ENCODE data around the gene C14orf93. TPM values are rescaled to one million over a fixed set of nuclear protein-coding genes. Genes with fewer than 3 reads are reported as not detected.

C14orf93 gene
- total and polyA plus RNA-seq, 8 donors, result 5.0 to 29.1 (median 8.6) TPM; not detected in 1

GRCh38 chr14:22978487-22978837 is 31.5 kb downstream of the C14orf93 start:
- Histone ChIP-seq H3K36me3 (peaks cover 0 to 9% (median 4%) of the 10 kb centered on the region in 4 donors), H3K4me3 (no peak overlapping the region), H3K9me3 (no peaks in the 10 kb centered on the region), H3K27me3 (peaks cover 0 to 25% (median 14%) of the 10 kb centered on the region in 3 donors), H3K4me1 (peaks cover 42 to 75% (median 70%) of the 10 kb centered on the region in 4 donors), H3K27ac (peak overlapping the region; percentile 5 to 88 (median 78))
- intact Hi-C loops (cut with DNase I; ENCODE audit: low total_unique reads), result no loop called here
- WGBS, 5 donors, result 42 to 58% (median 50%) methylated on average over 3 of the region's 3 CpGs
- DNase-seq, result no peak
- no peak for TF ChIP-seq EP300 (IDR thresholded peaks at IDR 0.05)
- TF ChIP-seq POLR2AphosphoS5 (IDR thresholded peaks at IDR 0.05), result no peak
- no peak for TF ChIP-seq POLR2A (IDR thresholded peaks at IDR 0.05)
- no peak for TF ChIP-seq CTCF (IDR thresholded peaks at IDR 0.05)

- peak; percentile 69 to 93 for DNase-seq
Observed at GRCh38 chr14:22977684-22978486, 32.1 kb downstream of the C14orf93 start.

GRCh38 chr14:22977434-22977683 is 32.6 kb downstream of the C14orf93 start:
- TF ChIP-seq POLR2AphosphoS5 (IDR thresholded peaks at IDR 0.05), result no peak
- TF ChIP-seq POLR2A (IDR thresholded peaks at IDR 0.05), result no peak
- TF ChIP-seq EP300 (IDR thresholded peaks at IDR 0.05), result no peak
- no peak for TF ChIP-seq CTCF (IDR thresholded peaks at IDR 0.05)
- no peak overlapping the region for H3K4me3 ChIP-seq
- H3K36me3 ChIP-seq, result peaks cover 0 to 20% (median 8%) of the 10 kb centered on the region in 4 donors
- DNase-seq, result no peak
- peak overlapping the region; percentile 36 to 88 (median 78) for H3K27ac ChIP-seq
- H3K9me3 ChIP-seq, result no peaks in the 10 kb centered on the region
- intact Hi-C loops (cut with DNase I; ENCODE audit: low total_unique reads), result no loop called here
- peaks cover 42 to 67% (median 62%) of the 10 kb centered on the region in 4 donors for H3K4me1 ChIP-seq
- peaks cover 0 to 23% (median 14%) of the 10 kb centered on the region in 3 donors for H3K27me3 ChIP-seq

More at GRCh38 chr14:22977684-22978486, 32.1 kb downstream of the C14orf93 start:
- H3K4me1 ChIP-seq, result peaks cover 42 to 70% (median 64%) of the 10 kb centered on the region in 4 donors
- peak overlapping the region; percentile 36 to 88 (median 78) for H3K27ac ChIP-seq
- intact Hi-C loops (cut with DNase I; ENCODE audit: low total_unique reads), result no loop called here
- H3K4me3 ChIP-seq, result no peak overlapping the region
- H3K27me3 ChIP-seq, result peaks cover 0 to 25% (median 14%) of the 10 kb centered on the region in 3 donors
- peaks cover 0 to 15% (median 5%) of the 10 kb centered on the region in 4 donors for H3K36me3 ChIP-seq
- 23 to 33% (median 31%) methylated on average over 8 of the region's 8 CpGs for whole genome bisulfite sequencing, 5 donors
- TF ChIP-seq EP300 (IDR thresholded peaks at IDR 0.05) (no peak), POLR2AphosphoS5 (IDR thresholded peaks at IDR 0.05) (no peak), POLR2A (IDR thresholded peaks at IDR 0.05) (no peak), CTCF (IDR thresholded peaks at IDR 0.05) (no peak)
- H3K9me3 ChIP-seq, result no peaks in the 10 kb centered on the region

- H3K4me3 ChIP-seq, result no peak overlapping the region
- TF ChIP-seq CTCF (IDR thresholded peaks at IDR 0.05), result no peak
- TF ChIP-seq POLR2AphosphoS5 (IDR thresholded peaks at IDR 0.05), result peak in 1 of 3 donors; percentile 8
- peaks cover 0 to 23% (median 10%) of the 10 kb centered on the region in 4 donors for H3K36me3 ChIP-seq
- 17 to 37% (median 28%) methylated on average over 6 of the region's 6 CpGs for WGBS, 5 donors
- H3K27me3 ChIP-seq, result peaks cover 0 to 17% (median 10%) of the 10 kb centered on the region in 3 donors
- no peaks in the 10 kb centered on the region for H3K9me3 ChIP-seq
- peak overlapping the region; percentile 36 to 88 (median 78) for H3K27ac ChIP-seq
- intact Hi-C loops (cut with DNase I; ENCODE audit: low total_unique reads), result no loop called here
- H3K4me1 ChIP-seq, result peaks cover 42 to 61% (median 56%) of the 10 kb centered on the region in 4 donors
- DNase-seq, result peak; percentile 48 to 82
Observed at GRCh38 chr14:22976620-22977433, 33.1 kb downstream of the C14orf93 start.
